HG03469 (cell line): Measurements from ENCODE around the gene EVI5L.
"Not testable (repeated sequence)": the region's sequence is repeated elsewhere in the genome, so short reads cannot be mapped to it uniquely, and the experiment has no call there.

ENCODE experiments used
- ATAC-seq: cut with Tn5 transposase; IDR thresholded peaks from one replicate; pipeline ENCODE4 v1.9.1; 2021; ENCODE audit warnings: mild to moderate bottlenecking, moderate library complexity, moderate number of reproducible peaks; ENCODE audit not compliant: unreplicated experiment

Gene EVI5L

GRCh38 chr19:7816040-7816439 is 14.0 kb upstream of the EVI5L start:
- ATAC-seq = not testable (repeated sequence)

- no peak for ATAC-seq
Observed at GRCh38 chr19:7817801-7818200, 12.2 kb upstream of the EVI5L start.

GRCh38 chr19:7818806-7819205 is 11.2 kb upstream of the EVI5L start:
- ATAC-seq = no peak

GRCh38 chr19:7819337-7819736 is 10.7 kb upstream of the EVI5L start:
- ATAC-seq = no peak

GRCh38 chr19:7820588-7820987 is 9.4 kb upstream of the EVI5L start:
- ATAC-seq = no peak

- no peak for ATAC-seq
Observed at GRCh38 chr19:7822910-7823515, 7.0 kb upstream of the EVI5L start.

GRCh38 chr19:7823686-7824301 is 6.2 kb upstream of the EVI5L start:
- ATAC-seq = no peak

- no peak for ATAC-seq
Observed at GRCh38 chr19:7829166-7829520, 875 bp upstream of the EVI5L start.

GRCh38 chr19:7830272-7830771 is 304 bp downstream of the EVI5L start:
- ATAC-seq = no peak

GRCh38 chr19:7830823-7831222 is 805 bp downstream of the EVI5L start:
- no peak for ATAC-seq

- ATAC-seq = no peak
Observed at GRCh38 chr19:7831452-7831851, 1.4 kb downstream of the EVI5L start.

- no peak for ATAC-seq
Observed at GRCh38 chr19:7832009-7832408, 2.0 kb downstream of the EVI5L start.

- ATAC-seq = no peak
Observed at GRCh38 chr19:7832781-7833180, 2.8 kb downstream of the EVI5L start.

- no peak for ATAC-seq
Observed at GRCh38 chr19:7833225-7834099, 3.4 kb downstream of the EVI5L start.

- ATAC-seq = no peak
Observed at GRCh38 chr19:7839476-7839875, 9.5 kb downstream of the EVI5L start.

GRCh38 chr19:7840629-7841028 is 10.6 kb downstream of the EVI5L start:
- no peak for ATAC-seq

GRCh38 chr19:7841751-7842660 is 12.0 kb downstream of the EVI5L start:
- ATAC-seq = no peak

GRCh38 chr19:7842661-7843294 is 12.8 kb downstream of the EVI5L start:
- ATAC-seq = no peak

GRCh38 chr19:7843521-7843920 is 13.5 kb downstream of the EVI5L start:
- no peak for ATAC-seq

GRCh38 chr19:7844405-7844804 is 14.4 kb downstream of the EVI5L start:
- no peak for ATAC-seq
